ENCODE results near the gene HNRNPA0. TPM values are rescaled to one million over a fixed set of nuclear protein-coding genes. Genes with fewer than 3 reads are reported as not detected.

Gene HNRNPA0
- total RNA-seq, 1 donor from 2014 or later = 34.7 TPM

Other genes with a start within 250 kb of the HNRNPA0 start
- 16.8 TPM for gene KLHL3, start 18.3 kb downstream of the HNRNPA0 start, total RNA-seq
- gene MYOT, start 113.5 kb upstream of the HNRNPA0 start, total RNA-seq = 1.3 TPM
- gene PKD2L2, start 135.1 kb upstream of the HNRNPA0 start, total RNA-seq = not detected